HL-60 (cell line): ENCODE measurements around the gene ATOX1.
A peak's percentile ranks its signal among the peaks of the same experiment; 100 is the strongest.

ENCODE experiments used
- DNase-seq, 2 experiments: peaks; one replicate each; pipeline ENCODE4 v3.0.0-alpha.2; 2010 to 2020; ENCODE audit warnings: low read depth in 1 of 2, low spot score in 1 of 2
- H3K27ac ChIP-seq: fragments of 250-450 bp; sonication (Bioruptor Pico); replicated peaks from 2 replicates; pipeline ENCODE4 v1.5.1; 2020; ENCODE audit warnings: mild to moderate bottlenecking, moderate library complexity
- H3K27me3 ChIP-seq: fragments of 250-450 bp; sonication (Bioruptor Pico); 2 replicates; pipeline ENCODE4 v1.5.1; 2021; ENCODE audit warnings: mild to moderate bottlenecking, moderate library complexity; ENCODE audit not compliant: insufficient read depth, poor library complexity, severe bottlenecking
- H3K4me3 ChIP-seq: replicated peaks from 2 replicates; pipeline ENCODE4 v1.5.1; 2011; ENCODE audit warnings: mild to moderate bottlenecking, control low read depth, low read length; ENCODE audit not compliant: insufficient read depth
- CTCF ChIP-seq: IDR thresholded peaks from one replicate; pipeline ENCODE4 v1.5.1; 2011; ENCODE audit warnings: low read length, control low read depth, inconsistent platforms; ENCODE audit not compliant: insufficient read depth
- GABPA ChIP-seq: IDR thresholded peaks from 2 replicates; pipeline ENCODE4 v1.6.1; 2012; ENCODE audit warnings: low read depth
- POLR2AphosphoS5 ChIP-seq: IDR thresholded peaks from 2 replicates; pipeline ENCODE4 v1.6.1; 2012; ENCODE audit warnings: low read depth
- REST ChIP-seq: IDR thresholded peaks from 2 replicates; pipeline ENCODE4 v1.6.1; 2012; ENCODE audit warnings: low read depth; ENCODE audit not compliant: insufficient replicate concordance
- SPI1 ChIP-seq: IDR thresholded peaks from 2 replicates; pipeline ENCODE4 v1.6.1; 2012; ENCODE audit warnings: low read depth, mild to moderate bottlenecking, borderline replicate concordance

ATOX1 gene

GRCh38 chr5:151740958-151741373 is 17.5 kb downstream of the ATOX1 start:
- TF ChIP-seq CTCF (no peak), REST (no peak), GABPA (no peak), SPI1 (no peak), POLR2AphosphoS5 (no peak)
- H3K27ac ChIP-seq = no peak overlapping the region
- H3K4me3 ChIP-seq = no peak overlapping the region
- H3K27me3 ChIP-seq = no peaks in the 10 kb centered on the region
- no peak for DNase-seq

GRCh38 chr5:151740336-151740942 is 18.0 kb downstream of the ATOX1 start:
- peak in 1 of 2 experiments; percentile 54 for DNase-seq
- Histone ChIP-seq H3K27ac (no peak overlapping the region), H3K27me3 (no peaks in the 10 kb centered on the region), H3K4me3 (no peak overlapping the region)
- TF ChIP-seq SPI1 = no peak
- TF ChIP-seq REST = no peak
- TF ChIP-seq CTCF = peak; percentile 62

GRCh38 chr5:151739939-151740335 is 18.5 kb downstream of the ATOX1 start:
- H3K27me3 ChIP-seq = no peaks in the 10 kb centered on the region
- H3K4me3 ChIP-seq = no peak overlapping the region
- H3K27ac ChIP-seq = no peak overlapping the region
- TF ChIP-seq CTCF (no peak), SPI1 (no peak), POLR2AphosphoS5 (no peak), GABPA (no peak), REST (no peak)
- DNase-seq = no peak
